ENCODE results near the gene ORMDL3. TPM values are rescaled to one million over a fixed set of nuclear protein-coding genes. Genes with fewer than 3 reads are reported as not detected.
A peak's percentile ranks its signal among the peaks of the same experiment; 100 is the strongest.

The ORMDL3 gene
- total RNA-seq, 1 donor from 2014 or later, result 70.9 TPM

- TF ChIP-seq, protein P1, sequence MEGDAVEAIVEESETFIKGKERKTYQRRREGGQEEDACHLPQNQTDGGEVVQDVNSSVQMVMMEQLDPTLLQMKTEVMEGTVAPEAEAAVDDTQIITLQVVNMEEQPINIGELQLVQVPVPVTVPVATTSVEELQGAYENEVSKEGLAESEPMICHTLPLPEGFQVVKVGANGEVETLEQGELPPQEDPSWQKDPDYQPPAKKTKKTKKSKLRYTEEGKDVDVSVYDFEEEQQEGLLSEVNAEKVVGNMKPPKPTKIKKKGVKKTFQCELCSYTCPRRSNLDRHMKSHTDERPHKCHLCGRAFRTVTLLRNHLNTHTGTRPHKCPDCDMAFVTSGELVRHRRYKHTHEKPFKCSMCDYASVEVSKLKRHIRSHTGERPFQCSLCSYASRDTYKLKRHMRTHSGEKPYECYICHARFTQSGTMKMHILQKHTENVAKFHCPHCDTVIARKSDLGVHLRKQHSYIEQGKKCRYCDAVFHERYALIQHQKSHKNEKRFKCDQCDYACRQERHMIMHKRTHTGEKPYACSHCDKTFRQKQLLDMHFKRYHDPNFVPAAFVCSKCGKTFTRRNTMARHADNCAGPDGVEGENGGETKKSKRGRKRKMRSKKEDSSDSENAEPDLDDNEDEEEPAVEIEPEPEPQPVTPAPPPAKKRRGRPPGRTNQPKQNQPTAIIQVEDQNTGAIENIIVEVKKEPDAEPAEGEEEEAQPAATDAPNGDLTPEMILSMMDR (IDR thresholded peaks at IDR 0.05; ENCODE audit: partially characterized antibody, unreplicated experiment), result no peak
- no peak for DNase-seq
- H3K4me3 Mint-ChIP-seq (ENCODE audit: unreplicated experiment), result no peak overlapping the region
- peaks cover 15% of the 10 kb centered on the region for H3K4me1 Mint-ChIP-seq (ENCODE audit: low read depth, unreplicated experiment)
- no peak overlapping the region for H3K27ac Mint-ChIP-seq (ENCODE audit: unreplicated experiment)
- peaks cover 3% of the 10 kb centered on the region for H3K9me3 Mint-ChIP-seq (ENCODE audit: unreplicated experiment)
- H3K27me3 Mint-ChIP-seq (ENCODE audit: unreplicated experiment), result peaks cover 5% of the 10 kb centered on the region
- no peaks in the 10 kb centered on the region for H3K36me3 Mint-ChIP-seq (ENCODE audit: unreplicated experiment)
These were observed 10.9 kb upstream of the ORMDL3 start for GRCh38 chr17:39938140-39938869.

DNA sequence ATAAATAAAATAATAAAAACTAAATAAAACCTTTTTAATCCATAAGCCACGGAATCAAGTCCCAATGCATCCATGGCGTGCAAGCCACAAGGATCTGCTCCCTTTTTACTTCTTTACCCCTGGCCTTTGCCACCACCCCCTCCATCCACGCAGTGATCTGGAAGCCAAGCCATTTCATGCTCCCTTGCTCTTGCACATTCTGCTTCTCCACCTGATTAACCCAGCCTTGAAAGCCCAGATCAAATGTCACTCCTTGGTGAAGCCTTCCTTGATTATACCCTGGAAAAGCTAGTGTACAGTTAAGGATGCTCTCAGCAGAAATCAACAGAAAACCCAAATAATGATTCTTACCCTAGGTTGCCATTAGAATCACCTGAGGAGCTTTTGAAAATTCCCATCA is 10.0 kb upstream of the ORMDL3 start:
- Mint-ChIP-seq H3K4me3 (ENCODE audit: unreplicated experiment) (no peak overlapping the region), H3K27me3 (ENCODE audit: unreplicated experiment) (peaks cover 5% of the 10 kb centered on the region), H3K9me3 (ENCODE audit: unreplicated experiment) (peaks cover 5% of the 10 kb centered on the region), H3K4me1 (ENCODE audit: low read depth, unreplicated experiment) (peaks cover 18% of the 10 kb centered on the region), H3K27ac (ENCODE audit: unreplicated experiment) (no peak overlapping the region), H3K36me3 (ENCODE audit: unreplicated experiment) (no peaks in the 10 kb centered on the region)
- TF ChIP-seq, protein P1 (IDR thresholded peaks at IDR 0.05; ENCODE audit: partially characterized antibody, unreplicated experiment), result no peak
- no peak for DNase-seq

GRCh38 chr17:39935909-39936308 is 8.5 kb upstream of the ORMDL3 start:
- peaks cover 18% of the 10 kb centered on the region for H3K4me1 Mint-ChIP-seq (ENCODE audit: low read depth, unreplicated experiment)
- H3K27me3 Mint-ChIP-seq (ENCODE audit: unreplicated experiment), result peaks cover 5% of the 10 kb centered on the region

DNA sequence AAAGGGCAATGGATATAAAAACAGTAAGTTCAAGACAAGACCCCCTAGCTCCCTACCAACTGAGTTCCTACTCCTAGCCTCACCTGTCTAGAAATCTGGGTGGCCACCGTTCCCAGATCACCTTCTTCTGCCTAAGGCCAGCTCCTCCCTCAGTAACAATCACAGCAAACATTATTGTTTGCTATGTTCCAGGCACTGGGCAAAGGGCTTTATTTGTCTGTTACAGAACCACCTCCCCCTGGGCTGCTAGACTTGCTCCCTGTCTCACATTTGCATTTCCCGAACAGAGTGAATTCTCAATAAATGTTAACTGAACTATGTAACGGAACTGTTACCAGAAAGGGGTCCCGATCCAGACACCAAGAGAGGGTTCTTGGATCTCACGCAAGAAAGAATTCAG is 6.9 kb upstream of the ORMDL3 start:
- Mint-ChIP-seq H3K27me3 (ENCODE audit: unreplicated experiment) (peaks cover 5% of the 10 kb centered on the region), H3K4me3 (ENCODE audit: unreplicated experiment) (no peak overlapping the region), H3K4me1 (ENCODE audit: low read depth, unreplicated experiment) (peaks cover 10% of the 10 kb centered on the region), H3K9me3 (ENCODE audit: unreplicated experiment) (peaks cover 2% of the 10 kb centered on the region), H3K36me3 (ENCODE audit: unreplicated experiment) (no peaks in the 10 kb centered on the region), H3K27ac (ENCODE audit: unreplicated experiment) (peak overlapping the region; percentile 56)
- TF ChIP-seq, protein P1 (IDR thresholded peaks at IDR 0.05; ENCODE audit: partially characterized antibody, unreplicated experiment), result no peak
- DNase-seq, result no peak

More at GRCh38 chr17:39935909-39936308, 8.5 kb upstream of the ORMDL3 start:
- H3K27ac Mint-ChIP-seq (ENCODE audit: unreplicated experiment), result no peak overlapping the region
- no peak overlapping the region for H3K4me3 Mint-ChIP-seq (ENCODE audit: unreplicated experiment)
- DNase-seq, result no peak
- TF ChIP-seq, protein P1 (IDR thresholded peaks at IDR 0.05; ENCODE audit: partially characterized antibody, unreplicated experiment), result no peak
- no peaks in the 10 kb centered on the region for H3K36me3 Mint-ChIP-seq (ENCODE audit: unreplicated experiment)
- peaks cover 5% of the 10 kb centered on the region for H3K9me3 Mint-ChIP-seq (ENCODE audit: unreplicated experiment)

DNA sequence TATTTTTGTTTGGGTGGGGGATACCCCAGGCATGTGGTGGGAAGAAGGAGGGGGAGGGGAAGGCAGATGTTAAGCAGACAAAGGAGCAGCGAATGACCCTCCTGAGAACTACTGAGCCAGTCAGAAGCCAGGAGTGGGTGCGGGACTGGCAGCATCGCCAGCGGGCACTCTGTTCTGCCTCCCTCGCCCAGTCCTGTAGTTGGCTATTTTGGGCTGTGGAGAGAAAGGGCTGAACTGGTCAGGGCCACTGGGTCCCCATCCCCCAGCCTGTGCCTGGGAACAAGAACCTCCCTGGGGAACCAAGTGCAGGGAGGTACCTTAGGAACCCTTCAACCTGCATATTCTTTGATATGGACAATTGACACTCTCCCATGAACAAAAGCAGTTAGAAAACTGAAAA is 6.5 kb upstream of the ORMDL3 start:
- H3K27ac Mint-ChIP-seq (ENCODE audit: unreplicated experiment), result peak overlapping the region; percentile 56
- TF ChIP-seq, protein P1 (IDR thresholded peaks at IDR 0.05; ENCODE audit: partially characterized antibody, unreplicated experiment), result no peak
- no peak overlapping the region for H3K4me3 Mint-ChIP-seq (ENCODE audit: unreplicated experiment)
- no peak for DNase-seq
- H3K9me3 Mint-ChIP-seq (ENCODE audit: unreplicated experiment), result peaks cover 2% of the 10 kb centered on the region
- H3K36me3 Mint-ChIP-seq (ENCODE audit: unreplicated experiment), result no peaks in the 10 kb centered on the region
- H3K27me3 Mint-ChIP-seq (ENCODE audit: unreplicated experiment), result peaks cover 5% of the 10 kb centered on the region
- H3K4me1 Mint-ChIP-seq (ENCODE audit: low read depth, unreplicated experiment), result peaks cover 8% of the 10 kb centered on the region

Measured in glutamatergic neuron (in vitro differentiated cells).